ENCODE data around the gene SMNDC1. TPM values are rescaled to one million over a fixed set of nuclear protein-coding genes. Genes with fewer than 3 reads are reported as not detected.

The SMNDC1 gene
- total RNA-seq, 2 experiments from 2014 or later = 39.7 to 42.4 TPM

GRCh38 chr10:110345286-110345685 is 40.6 kb upstream of the SMNDC1 start:
- no peaks in the 10 kb centered on the region for H3K36me3 Mint-ChIP-seq (ENCODE audit: low read depth)
- no peaks in the 10 kb centered on the region for H3K4me1 Mint-ChIP-seq (ENCODE audit: low read depth)
- H3K27me3 Mint-ChIP-seq = peaks cover 9% of the 10 kb centered on the region
- H3K9me3 Mint-ChIP-seq = no peaks in the 10 kb centered on the region
- CTCF ChIA-PET = interaction anchor here (0.9 to 3.5 kb wide), 4 partner anchors 8 to 39 kb away, joined by 3 to 21 read pairs (median 4); no protein-coding TSS in a partner anchor
- H3K4me3 Mint-ChIP-seq = no peak overlapping the region
- H3K27ac Mint-ChIP-seq = no peak overlapping the region
- DNase-seq = no peak
- no peak for ATAC-seq
- POLR2A ChIA-PET = interaction anchor here (0.7 to 1.1 kb wide), 2 partner anchors 21 to 177 kb away, joined by 3 read pairs; no protein-coding TSS in a partner anchor
- intact Hi-C loops (cut with micrococcal nuclease) = no loop called here
- TF ChIP-seq CTCF (IDR thresholded peaks at IDR 0.05) = no peak

- no peak for ATAC-seq
- Mint-ChIP-seq H3K4me3 (no peak overlapping the region), H3K27me3 (peaks cover 9% of the 10 kb centered on the region), H3K4me1 (ENCODE audit: low read depth) (no peaks in the 10 kb centered on the region), H3K36me3 (ENCODE audit: low read depth) (no peaks in the 10 kb centered on the region), H3K9me3 (no peaks in the 10 kb centered on the region), H3K27ac (no peak overlapping the region)
- POLR2A ChIA-PET = interaction anchor here (1.1 kb wide), 1 partner anchor 178 kb away, joined by 3 read pairs; no protein-coding TSS in a partner anchor
- intact Hi-C loops (cut with micrococcal nuclease) = no loop called here
- DNase-seq = no peak
- CTCF ChIA-PET = interaction anchor here (1.3 to 3.5 kb wide), 2 partner anchors 10 to 12 kb away, joined by 3 to 21 read pairs; no protein-coding TSS in a partner anchor
- no peak for TF ChIP-seq CTCF (IDR thresholded peaks at IDR 0.05)
These were observed 39.9 kb upstream of the SMNDC1 start for GRCh38 chr10:110344622-110345021.

- no peak for DNase-seq
- Mint-ChIP-seq H3K36me3 (ENCODE audit: low read depth) (no peaks in the 10 kb centered on the region), H3K4me3 (no peak overlapping the region), H3K27ac (no peak overlapping the region), H3K27me3 (peaks cover 9% of the 10 kb centered on the region), H3K9me3 (no peaks in the 10 kb centered on the region), H3K4me1 (ENCODE audit: low read depth) (no peaks in the 10 kb centered on the region)
- no peak for TF ChIP-seq CTCF (IDR thresholded peaks at IDR 0.05)
- intact Hi-C loops (cut with micrococcal nuclease) = no loop called here
- POLR2A ChIA-PET = no interaction called here
- no peak for ATAC-seq
- CTCF ChIA-PET = no interaction called here
These were observed 39.2 kb upstream of the SMNDC1 start for GRCh38 chr10:110343947-110344346.

GRCh38 chr10:110340816-110341215 is 36.1 kb upstream of the SMNDC1 start:
- Mint-ChIP-seq H3K4me1 (ENCODE audit: low read depth) (peaks cover 3% of the 10 kb centered on the region), H3K27me3 (peaks cover 13% of the 10 kb centered on the region), H3K27ac (no peak overlapping the region), H3K36me3 (ENCODE audit: low read depth) (no peaks in the 10 kb centered on the region), H3K4me3 (no peak overlapping the region), H3K9me3 (no peaks in the 10 kb centered on the region)
- intact Hi-C loops (cut with micrococcal nuclease) = no loop called here
- ATAC-seq (no peak), DNase-seq (no peak)
- CTCF ChIA-PET = interaction anchor here (0.7 to 1.7 kb wide), 4 partner anchors 13 to 245 kb away, joined by 3 to 5 read pairs (median 4); no protein-coding TSS in a partner anchor
- TF ChIP-seq CTCF (IDR thresholded peaks at IDR 0.05) = no peak
- POLR2A ChIA-PET = interaction anchor here (0.9 kb wide), 1 partner anchor 226 kb away, joined by 3 read pairs; no protein-coding TSS in a partner anchor

- ChIA-PET CTCF (interaction anchor here (0.7 to 1.6 kb wide), 2 partner anchors 14 to 209 kb away, joined by 3 to 5 read pairs; no protein-coding TSS in a partner anchor), POLR2A (no interaction called here)
These were observed 35.4 kb upstream of the SMNDC1 start for GRCh38 chr10:110340122-110340521.

More at GRCh38 chr10:110340122-110340521, 35.4 kb upstream of the SMNDC1 start:
- no peak for TF ChIP-seq CTCF (IDR thresholded peaks at IDR 0.05)
- Mint-ChIP-seq H3K36me3 (ENCODE audit: low read depth) (no peaks in the 10 kb centered on the region), H3K27ac (no peak overlapping the region), H3K9me3 (no peaks in the 10 kb centered on the region), H3K4me3 (no peak overlapping the region), H3K27me3 (peaks cover 11% of the 10 kb centered on the region), H3K4me1 (ENCODE audit: low read depth) (peaks cover 10% of the 10 kb centered on the region)
- ATAC-seq (no peak), DNase-seq (no peak)
- intact Hi-C loops (cut with micrococcal nuclease) = no loop called here

Measured in activated CD8-positive, alpha-beta T cell treated with anti-CD3 and anti-CD28 coated beads for 36 hours (primary cell).